GM12872 (cell line): ENCODE data around the gene TRRAP.

Experiments used
- CTCF ChIP-seq: IDR thresholded peaks from 3 replicates; pipeline ENCODE4 v1.5.1; 2011; ENCODE audit warnings: low read depth, mild to moderate bottlenecking, low read length, moderate library complexity; ENCODE audit not compliant: insufficient read depth

The TRRAP gene

GRCh38 chr7:99019523-99020412 lies 141.4 kb downstream of the TRRAP start:
- TF ChIP-seq CTCF: no peak

GRCh38 chr7:99020413-99020715 lies 142.0 kb downstream of the TRRAP start:
- no peak for TF ChIP-seq CTCF

GRCh38 chr7:99021941-99022560 lies 143.7 kb downstream of the TRRAP start:
- TF ChIP-seq CTCF: no peak

- TF ChIP-seq CTCF: no peak
Measured at GRCh38 chr7:99024066-99024465, 145.7 kb downstream of the TRRAP start.

GRCh38 chr7:99027241-99027640 lies 148.9 kb downstream of the TRRAP start:
- no peak for TF ChIP-seq CTCF

GRCh38 chr7:99027841-99028240 lies 149.5 kb downstream of the TRRAP start:
- no peak for TF ChIP-seq CTCF

GRCh38 chr7:99028261-99028973 lies 150.1 kb downstream of the TRRAP start:
- no peak for TF ChIP-seq CTCF
